H1 (cell line): ENCODE data around the gene COG4. TPM values are rescaled to one million over a fixed set of nuclear protein-coding genes. Genes with fewer than 3 reads are reported as not detected.

Experiments
- CTCF ChIA-PET: fragments of 300-600 bp; sonication (Branson Sonifier 250); formaldehyde crosslinking; loops from one replicate; lab custom pipeline; 2021; ENCODE audit not compliant: partially characterized antibody; lab: Charles Lee
- POLR2A ChIA-PET: fragments of 300-600 bp; sonication (Branson Sonifier 250); formaldehyde crosslinking; loops from one replicate; lab custom pipeline; 2021; ENCODE audit warnings: inconsistent platforms; ENCODE audit not compliant: partially characterized antibody; lab: Charles Lee
- DNase-seq, 2 experiments: peaks; one replicate each; pipeline versions ENCODE4 v3.0.0 to v3.0.0-alpha.2; 2010 to 2022; ENCODE audit warnings: low spot score in 2 of 2, low read depth in 1 of 2, mixed read lengths in 1 of 2
- FAIRE-seq: peaks from 2 replicates; lab custom pipeline; 2011; peaks lifted over from hg19 to GRCh38; lab: Jason Lieb, UNC
- H2AFZ ChIP-seq: 2 replicates; pipeline ENCODE4 v1.8.1; 2012; ENCODE audit warnings: low read length, inconsistent platforms
- H2AK5ac ChIP-seq: 2 replicates; pipeline ENCODE4 v1.6.1; 2013; ENCODE audit warnings: low read depth, low read length
- H2BK120ac ChIP-seq: replicated peaks from 2 replicates; pipeline ENCODE3; 2013; ENCODE audit warnings: low read depth, low read length, inconsistent platforms
- H2BK12ac ChIP-seq: 2 replicates; pipeline ENCODE4 v1.6.1; 2013; ENCODE audit warnings: low read depth, low read length
- H2BK15ac ChIP-seq: 2 replicates; pipeline ENCODE4 v1.6.1; 2013; ENCODE audit warnings: low read length
- H2BK20ac ChIP-seq: 2 replicates; pipeline ENCODE4 v1.6.1; 2013; ENCODE audit warnings: low read length
- H2BK5ac ChIP-seq: 2 replicates; pipeline ENCODE4 v1.6.1; 2013; ENCODE audit warnings: low read depth, low read length
- H3K14ac ChIP-seq: 2 replicates; pipeline ENCODE4 v1.6.1; 2013; ENCODE audit warnings: inconsistent platforms; ENCODE audit not compliant: insufficient read length
- H3K18ac ChIP-seq: 2 replicates; pipeline ENCODE4 v1.6.1; 2013; ENCODE audit warnings: low read length; ENCODE audit errors: extremely low read depth
- H3K23ac ChIP-seq: 2 replicates; pipeline ENCODE4 v1.6.1; 2013; ENCODE audit warnings: inconsistent platforms; ENCODE audit not compliant: insufficient read length
- H3K23me2 ChIP-seq: 2 replicates; pipeline ENCODE4 v1.6.1; 2013; ENCODE audit warnings: low read depth, low read length
- H3K27ac ChIP-seq: 2 replicates; pipeline ENCODE4 v1.6.1; 2011; ENCODE audit warnings: low read depth, low read length, inconsistent platforms
- H3K27me3 ChIP-seq, 4 experiments: replicated peaks in 1 of 4; 1 replicate in 1 of 4; 2 replicates in 3 of 4; pipeline versions ENCODE4 v1.6.1 to v1.8.1; 2011 to 2013; ENCODE audit warnings: low read length in 3 of 4, mild to moderate bottlenecking in 3 of 4, inconsistent platforms in 2 of 4, mixed read lengths in 2 of 4, moderate library complexity in 1 of 4; ENCODE audit not compliant: control insufficient read depth in 3 of 4, insufficient read depth in 3 of 4; ENCODE audit errors: extremely low read depth in 1 of 4
- H3K36me3 ChIP-seq, 4 experiments: 2 replicates each; pipeline versions ENCODE4 v1.6.1 to v1.8.1; 2011 to 2013; ENCODE audit warnings: mild to moderate bottlenecking in 4 of 4, low read length in 3 of 4, moderate library complexity in 2 of 4, control low read depth in 1 of 4, inconsistent platforms in 1 of 4; ENCODE audit not compliant: insufficient read depth in 4 of 4, control insufficient read depth in 2 of 4
- H3K4ac ChIP-seq: replicated peaks from 2 replicates; pipeline ENCODE3; 2013; ENCODE audit warnings: low read length, low read depth, mixed read lengths, inconsistent platforms; ENCODE audit not compliant: insufficient read length
- H3K4me1 ChIP-seq, 4 experiments: replicated peaks in 1 of 4; 1 replicate in 1 of 4; 2 replicates in 3 of 4; pipeline versions ENCODE4 v1.6.1 to v1.8.1; 2011 to 2013; ENCODE audit warnings: low read length in 3 of 4, inconsistent platforms in 2 of 4, mixed read lengths in 1 of 4; ENCODE audit not compliant: insufficient read depth in 4 of 4, control insufficient read depth in 3 of 4
- H3K4me2 ChIP-seq, 2 experiments: 2 replicates each; pipeline versions ENCODE4 v1.6.1 to v1.8.1; 2011 to 2013; ENCODE audit warnings: low read depth in 2 of 2, low read length in 2 of 2, control low read depth in 1 of 2, inconsistent platforms in 1 of 2, mild to moderate bottlenecking in 1 of 2; ENCODE audit not compliant: insufficient read depth in 1 of 2
- H3K4me3 ChIP-seq, 4 experiments: fragments of 200-600, 300-600 bp in 1 of 4; sonication (generic), shearing (Covaris generic), sonication (Bioruptor Twin) in 1 of 4; 2 replicates each; pipeline versions ENCODE4 v1.5.1 to v1.8.1; 2011 to 2016; ENCODE audit warnings: low read length in 4 of 4, low read depth in 3 of 4, control low read depth in 2 of 4, inconsistent platforms in 2 of 4, mild to moderate bottlenecking in 2 of 4, mixed read lengths in 1 of 4, moderate library complexity in 1 of 4; ENCODE audit not compliant: insufficient read depth in 2 of 4; ENCODE audit errors: extremely low read depth in 1 of 4
- H3K56ac ChIP-seq: replicated peaks from 2 replicates; pipeline ENCODE3; 2013; ENCODE audit warnings: low read depth, mild to moderate bottlenecking, mixed read lengths, low read length, inconsistent platforms; ENCODE audit not compliant: insufficient read length
- H3K79me1 ChIP-seq: 2 replicates; pipeline ENCODE4 v1.6.1; 2013; ENCODE audit warnings: low read depth, low read length, control low read depth
- H3K79me2 ChIP-seq, 2 experiments: 2 replicates each; pipeline versions ENCODE4 v1.6.1 to v1.8.1; 2012 to 2013; ENCODE audit warnings: low read length in 2 of 2, mild to moderate bottlenecking in 2 of 2, inconsistent platforms in 1 of 2; ENCODE audit not compliant: insufficient read depth in 2 of 2, control insufficient read depth in 1 of 2
- H3K9ac ChIP-seq, 4 experiments: replicated peaks in 1 of 4; 1 replicate in 1 of 4; 2 replicates in 3 of 4; pipeline versions ENCODE4 v1.6.1 to v1.8.1; 2011 to 2013; ENCODE audit warnings: low read depth in 3 of 4, low read length in 3 of 4, control low read depth in 2 of 4, mild to moderate bottlenecking in 2 of 4, moderate library complexity in 2 of 4, inconsistent platforms in 1 of 4; ENCODE audit errors: extremely low read depth in 1 of 4
- H3K9me3 ChIP-seq, 2 experiments: 2 replicates each; pipeline versions ENCODE4 v1.6.1 to v1.8.1; 2012 to 2013; ENCODE audit warnings: mild to moderate bottlenecking in 2 of 2, moderate library complexity in 2 of 2, control low read depth in 1 of 2, inconsistent platforms in 1 of 2, low read depth in 1 of 2, low read length in 1 of 2, mixed read lengths in 1 of 2; ENCODE audit not compliant: insufficient read depth in 2 of 2
- H4K20me1 ChIP-seq, 2 experiments: replicated peaks in 1 of 2; 2 replicates each; pipeline versions ENCODE3 to v1.8.1; 2011 to 2013; ENCODE audit warnings: inconsistent platforms in 2 of 2, low read length in 2 of 2, mild to moderate bottlenecking in 1 of 2; ENCODE audit not compliant: insufficient read depth in 2 of 2, control insufficient read depth in 1 of 2
- H4K5ac ChIP-seq: 2 replicates; pipeline ENCODE4 v1.6.1; 2013; ENCODE audit warnings: low read length, low read depth, mixed read lengths, inconsistent platforms; ENCODE audit not compliant: insufficient read length
- H4K8ac ChIP-seq: 2 replicates; pipeline ENCODE4 v1.8.0; 2013; ENCODE audit warnings: mild to moderate bottlenecking, moderate library complexity, low read length, inconsistent platforms; ENCODE audit not compliant: insufficient read depth; ENCODE audit errors: extremely low read depth
- H4K91ac ChIP-seq: replicated peaks from 2 replicates; pipeline ENCODE3; 2013; ENCODE audit warnings: low read length, mixed read lengths, inconsistent platforms; ENCODE audit not compliant: insufficient read length
- BCL11A ChIP-seq, 2 experiments: IDR thresholded peaks; one replicate each; pipeline ENCODE4 v1.6.1; 2011; ENCODE audit warnings: low read depth in 2 of 2, low read length in 2 of 2, mild to moderate bottlenecking in 2 of 2
- CBX8 ChIP-seq: fragments of 300-800, 300-1000 bp; sonication (generic); IDR thresholded peaks from 2 replicates; pipeline ENCODE4 v1.7.1; 2016; ENCODE audit warnings: low read depth, low read length, borderline replicate concordance
- CHD2 ChIP-seq: IDR thresholded peaks from 2 replicates; pipeline ENCODE4 v1.6.1; 2012; ENCODE audit warnings: low read length, improper control_type of control experiment
- GTF2F1 ChIP-seq: IDR thresholded peaks from 2 replicates; pipeline ENCODE4 v1.6.1; 2012; ENCODE audit warnings: low read depth, low read length, improper control_type of control experiment, borderline replicate concordance
- JUND ChIP-seq: IDR thresholded peaks from 2 replicates; pipeline ENCODE4 v1.6.1; 2011; ENCODE audit warnings: mild to moderate bottlenecking, improper control_type of control experiment, low read length
- POLR2AphosphoS5 ChIP-seq: IDR thresholded peaks from 2 replicates; pipeline ENCODE4 v1.6.1; 2011; ENCODE audit warnings: low read depth, low read length
- RXRA ChIP-seq: IDR thresholded peaks from 2 replicates; pipeline ENCODE4 v1.6.1; 2011; ENCODE audit warnings: low read depth, mild to moderate bottlenecking, low read length, moderate library complexity; ENCODE audit not compliant: insufficient read depth
- SP4 ChIP-seq: IDR thresholded peaks from 2 replicates; pipeline ENCODE4 v1.6.1; 2012; ENCODE audit warnings: low read length, inconsistent platforms
- TAF7 ChIP-seq: optimal IDR thresholded peaks from 2 replicates; pipeline ENCODE3; 2011; ENCODE audit warnings: low read depth, mild to moderate bottlenecking, inconsistent platforms, low read length, moderate library complexity, borderline replicate concordance
- TCF12 ChIP-seq: IDR thresholded peaks from 2 replicates; pipeline ENCODE4 v1.6.1; 2011; ENCODE audit warnings: low read depth, mild to moderate bottlenecking, low read length
- WGBS, 2 experiments: shearing (Covaris generic) in 1 of 2; methylation state at CpG; one replicate each; pipeline versions ENCODE4 v1.1.6 to v1.1.7; 2013 to 2015; ENCODE audit warnings: low lambda C conversion rate in 2 of 2, mixed read lengths in 2 of 2, inconsistent platforms in 1 of 2, low coverage in 1 of 2, missing lambda C conversion rate in 1 of 2; ENCODE audit not compliant: insufficient replicate concordance in 2 of 2, insufficient coverage in 1 of 2, insufficient read length in 1 of 2; ENCODE audit errors: extremely low coverage in 1 of 2, missing lambda C conversion rate in 1 of 2; 5-methylcytosine and 5-hydroxymethylcytosine counted together
- polyA plus RNA-seq, 7 experiments: library from polyadenylated mRNA; depleted of rRNA in 3 of 7; stranded (reverse) in 5 of 7; unstranded in 2 of 7; fragments of >200 nt in 5 of 7; fragments of 200-250 nt in 2 of 7; gene quantifications; 1 replicate in 5 of 7; 2 replicates in 1 of 7; 4 replicates in 1 of 7; pipeline versions ENCODE4 v1.2.1 to v1.2.3, GENCODE V29; 2011 to 2013; ENCODE audit warnings: missing spikeins in 2 of 7, mixed read lengths in 2 of 7
- total RNA-seq: library from RNA; stranded (reverse); fragmentation: NEBNext Ultra II Directional; extraction: Animal tissue kit (Norgen Biotek cat#: 25700); gene quantifications from 2 replicates; pipeline ENCODE4 v1.2.1, GENCODE V29; 2021

The COG4 gene
- total and polyA plus RNA-seq, 2 of the 8 experiments (the other 6 are each of a cell fraction or from before 2014, with no cell fraction given), result 46.1 to 50.2 TPM

DNA sequence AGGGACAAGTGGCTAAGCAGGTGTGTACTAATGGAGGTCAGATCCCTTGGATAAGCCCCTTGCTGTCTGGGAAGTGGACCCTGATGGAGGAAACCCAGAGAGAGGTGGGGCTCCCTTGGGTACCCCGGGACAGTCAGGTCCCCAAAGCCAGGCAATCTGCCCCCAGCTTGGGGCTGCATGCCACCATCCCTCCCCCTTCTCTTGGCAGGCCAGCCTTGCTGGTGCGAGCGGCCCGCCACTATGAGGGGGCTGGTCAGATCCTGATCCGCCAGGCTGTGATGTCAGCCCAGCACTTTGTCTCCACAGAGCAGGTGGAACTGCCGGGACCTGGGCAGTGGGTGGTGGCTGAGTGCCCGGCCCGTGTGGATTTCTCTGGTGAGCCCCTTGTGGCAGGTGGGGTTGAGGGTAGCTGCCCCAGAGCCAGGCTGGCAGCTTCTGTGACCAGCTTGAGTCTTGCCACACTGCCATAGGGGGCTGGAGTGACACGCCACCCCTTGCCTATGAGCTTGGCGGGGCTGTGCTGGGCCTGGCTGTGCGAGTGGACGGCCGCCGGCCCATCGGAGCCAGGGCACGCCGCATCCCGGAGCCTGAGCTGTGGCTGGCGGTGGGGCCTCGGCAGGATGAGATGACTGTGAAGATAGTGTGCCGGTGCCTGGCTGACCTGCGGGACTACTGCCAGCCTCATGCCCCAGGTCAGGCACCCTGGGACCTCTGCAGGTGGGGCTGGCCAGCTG is 48.9 kb downstream of the COG4 start:
- Histone ChIP-seq H3K23me2 (no peaks in the 10 kb centered on the region), H3K79me2 (no peaks in the 10 kb centered on the region), H3K9ac (no peak overlapping the region), H2BK5ac (0 out of 2 replicates have a peak overlapping the region, but pooled peaks have one; percentile 35), H3K4me1 (peaks cover 0 to 8% (median under 1%) of the 10 kb centered on the region in 4 experiments; a peak in 2 of 7 replicates), H2AFZ (no peak overlapping the region), H3K36me3 (no peaks in the 10 kb centered on the region), H4K91ac (no peak overlapping the region), H3K23ac (no peak overlapping the region), H4K8ac (no peak overlapping the region; the same call in 1 of the 2 replicates), H2BK20ac (no peak overlapping the region), H2BK12ac (no peak overlapping the region), H2AK5ac (no peak overlapping the region), H3K9me3 (no peaks in the 10 kb centered on the region), H2BK120ac (no peak overlapping the region), H3K14ac (no peak overlapping the region), H2BK15ac (no peak overlapping the region), H3K27me3 (no peaks in the 10 kb centered on the region), H3K56ac (no peak overlapping the region), H3K27ac (no peak overlapping the region), H3K4ac (no peak overlapping the region), H4K20me1 (peaks cover 0 to 4% of the 10 kb centered on the region in 2 experiments), H3K4me3 (no peak overlapping the region), H3K79me1 (no peaks in the 10 kb centered on the region), H3K4me2 (no peak overlapping the region), H4K5ac (no peak overlapping the region), H3K18ac (no peak overlapping the region)
- POLR2A ChIA-PET, result interaction anchor here (1.0 to 4.2 kb wide), 5 partner anchors 10 to 94 kb away, joined by 3 to 36 read pairs (median 6); partner anchors contain the start of genes COG4 and SF3B3
- DNase-seq (no peak), FAIRE-seq (no peak)
- TF ChIP-seq CHD2 (no peak), TCF12 (no peak), JUND (no peak), TAF7 (no peak), GTF2F1 (no peak), RXRA (no peak), CBX8 (no peak), BCL11A (IDR thresholded peaks at IDR 0.05; ENCODE audit: low read depth in 2 of 2, low read length in 2 of 2) (no peak), SP4 (no peak), POLR2AphosphoS5 (no peak)
- CTCF ChIA-PET, result interaction anchor here (0.6 to 13.6 kb wide), 13 partner anchors 8 to 138 kb away, joined by 3 to 180 read pairs (median 4); no protein-coding TSS in a partner anchor
- 94% methylated on average over 22 of the region's 22 CpGs; no CpG with 5 or more reads in 1 of the 2 experiments for WGBS, 2 experiments
